ENCODE results near the gene ALKBH4.

Gene ALKBH4

GRCh38 chr7:102445674-102446071, 19.0 kb downstream of the ALKBH4 start:
- H3K27ac ChIP-seq (replicated peaks) = peak overlapping the region; percentile 21; the same call in 1 of the 2 replicates

GRCh38 chr7:102444961-102445673, 19.5 kb downstream of the ALKBH4 start:
- DNase-seq (ENCODE audit: low read depth in 1 of 2, low spot score in 1 of 2) = no peak
- Histone ChIP-seq H3K4me3 (replicated peaks; ENCODE audit: insufficient read depth, low read length) (no peak overlapping the region), H3K27ac (replicated peaks) (peak overlapping the region; percentile 21; the same call in 1 of the 2 replicates)

More at GRCh38 chr7:102445674-102446071, 19.0 kb downstream of the ALKBH4 start:
- Histone ChIP-seq H3K27me3 (ENCODE audit: insufficient read depth, poor library complexity, severe bottlenecking) (no peaks in the 10 kb centered on the region), H3K4me3 (replicated peaks; ENCODE audit: insufficient read depth, low read length) (no peak overlapping the region)
- TF ChIP-seq REST (IDR thresholded peaks at IDR 0.05; ENCODE audit: insufficient replicate concordance, low read depth) (no peak), GABPA (IDR thresholded peaks at IDR 0.05; ENCODE audit: low read depth) (no peak), POLR2AphosphoS5 (IDR thresholded peaks at IDR 0.05; ENCODE audit: low read depth) (no peak), CTCF (IDR thresholded peaks at IDR 0.05; ENCODE audit: insufficient read depth, low read length) (no peak), SPI1 (IDR thresholded peaks at IDR 0.05; ENCODE audit: borderline replicate concordance, low read depth) (no peak)
- DNase-seq (ENCODE audit: low read depth in 1 of 2, low spot score in 1 of 2) = no peak

More at GRCh38 chr7:102444961-102445673, 19.5 kb downstream of the ALKBH4 start:
- TF ChIP-seq REST (IDR thresholded peaks at IDR 0.05; ENCODE audit: insufficient replicate concordance, low read depth) = no peak
- TF ChIP-seq CTCF (IDR thresholded peaks at IDR 0.05; ENCODE audit: insufficient read depth, low read length) = no peak
- TF ChIP-seq SPI1 (IDR thresholded peaks at IDR 0.05; ENCODE audit: borderline replicate concordance, low read depth) = no peak
- TF ChIP-seq GABPA (IDR thresholded peaks at IDR 0.05; ENCODE audit: low read depth) = no peak
- no peak for TF ChIP-seq POLR2AphosphoS5 (IDR thresholded peaks at IDR 0.05; ENCODE audit: low read depth)
- H3K27me3 ChIP-seq (ENCODE audit: insufficient read depth, poor library complexity, severe bottlenecking) = no peaks in the 10 kb centered on the region

Measured in HL-60 (cell line).